Testis (tissue), 2 donors: ENCODE data around the gene MEMO1.

Experiments
- CTCF ChIP-seq, 3 experiments: fragments of 450-650 bp in 2 of 3; fragments of 200-600 bp in 1 of 3; sonication (generic) in 1 of 3; IDR thresholded peaks; one replicate each; pipeline ENCODE4 v1.5.1; 2016 to 2019; ENCODE audit warnings: antibody characterized with exemption in 3 of 3, mild to moderate bottlenecking in 2 of 3, moderate library complexity in 1 of 3
- POLR2A ChIP-seq: fragments of 450-650 bp; IDR thresholded peaks from one replicate; pipeline ENCODE4 v1.6.1; 2017; ENCODE audit warnings: antibody characterized with exemption, mild to moderate bottlenecking, moderate library complexity

GRCh38 chr2:31986906-31987305 lies 23.9 kb downstream of the MEMO1 start:
- TF ChIP-seq CTCF (IDR thresholded peaks at IDR 0.05), result no peak
- no peak for TF ChIP-seq POLR2A
